Raji (cell line): ENCODE results near the gene SSX2IP.

Experiments used
- POLR2A ChIP-seq: IDR thresholded peaks from 2 replicates; pipeline ENCODE4 v1.6.1; 2011; ENCODE audit warnings: low read depth, low read length, control low read depth; ENCODE audit not compliant: insufficient read depth

Gene SSX2IP

GRCh38 chr1:84719543-84720217 is 29.4 kb upstream of the SSX2IP start:
- TF ChIP-seq POLR2A = no peak

DNA sequence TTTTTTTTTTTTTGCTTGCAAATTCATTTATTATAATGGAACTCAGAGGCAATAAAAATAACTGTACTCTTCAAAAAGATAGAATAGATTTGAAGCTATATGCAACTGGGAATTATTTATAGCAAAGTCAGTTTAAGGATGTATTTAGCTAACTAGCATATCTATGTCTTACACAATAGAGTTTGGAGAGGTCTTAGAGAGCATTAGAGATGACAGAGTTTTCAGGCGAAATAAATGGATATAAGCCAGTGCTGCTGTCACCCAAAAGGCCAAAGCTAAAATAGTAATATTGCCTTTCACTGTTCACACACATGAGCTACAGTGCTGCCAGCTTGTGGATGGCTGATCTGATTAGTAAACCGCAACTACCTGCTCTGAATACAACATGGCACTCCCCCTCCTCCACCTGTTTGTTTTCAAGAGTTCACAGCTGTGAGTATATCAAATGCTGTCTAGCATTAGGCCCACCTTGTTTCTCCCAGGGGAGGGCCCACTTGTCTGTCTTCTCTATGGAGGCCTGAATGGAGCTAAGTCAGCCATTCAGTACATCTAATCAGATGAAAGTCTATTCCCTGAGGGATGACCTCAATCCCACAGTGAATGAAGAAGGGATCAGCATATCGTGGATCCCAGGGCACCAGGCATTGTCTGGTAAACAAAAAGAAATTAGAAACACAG is 25.2 kb upstream of the SSX2IP start:
- no peak for TF ChIP-seq POLR2A

DNA sequence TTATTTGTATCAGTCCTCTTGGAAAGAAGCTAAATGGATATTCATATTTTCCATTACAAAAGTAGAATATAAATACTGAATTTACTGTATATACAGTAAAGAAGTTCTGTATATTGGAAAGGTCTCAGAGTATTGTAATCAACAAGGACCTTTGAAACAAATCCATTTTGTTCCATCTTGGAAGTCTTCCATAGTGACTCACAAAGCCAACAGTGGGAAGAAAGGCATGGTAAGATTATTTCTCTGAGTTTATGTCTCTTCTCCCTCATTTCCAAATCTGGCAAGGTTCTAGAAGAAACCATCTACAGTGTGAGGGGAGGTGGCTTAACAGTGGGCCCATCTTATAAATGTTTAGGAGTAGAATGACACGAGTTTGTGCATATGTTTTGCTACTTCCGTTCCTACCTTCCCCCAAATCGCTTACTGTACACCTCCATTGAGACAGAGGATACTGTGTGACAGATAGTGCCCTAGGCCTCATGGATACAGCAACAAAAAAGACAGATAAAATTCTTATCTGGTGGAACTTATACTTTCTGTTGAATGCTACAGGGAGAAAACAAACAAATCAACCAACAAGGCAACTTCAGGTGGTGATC is 22.1 kb upstream of the SSX2IP start:
- TF ChIP-seq POLR2A = no peak

DNA sequence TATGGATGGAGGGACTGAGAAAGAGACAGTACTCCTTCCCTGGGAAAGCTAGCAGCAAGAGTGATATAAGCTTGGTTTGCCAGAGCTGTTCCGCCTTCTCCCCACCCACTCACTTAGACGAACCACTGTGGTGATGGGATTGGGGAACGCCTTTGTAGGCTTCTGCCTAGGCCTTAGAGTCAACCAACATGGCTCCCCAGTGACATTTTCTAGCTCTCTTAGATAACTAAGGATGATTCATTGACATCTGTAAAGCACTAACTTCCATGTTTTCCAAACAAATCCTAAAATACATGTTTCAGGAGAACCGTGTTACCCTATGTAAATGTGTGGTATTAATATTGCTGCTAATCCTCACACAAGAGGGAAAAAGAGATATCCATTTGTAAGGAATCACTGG is 21.6 kb upstream of the SSX2IP start:
- no peak for TF ChIP-seq POLR2A

DNA sequence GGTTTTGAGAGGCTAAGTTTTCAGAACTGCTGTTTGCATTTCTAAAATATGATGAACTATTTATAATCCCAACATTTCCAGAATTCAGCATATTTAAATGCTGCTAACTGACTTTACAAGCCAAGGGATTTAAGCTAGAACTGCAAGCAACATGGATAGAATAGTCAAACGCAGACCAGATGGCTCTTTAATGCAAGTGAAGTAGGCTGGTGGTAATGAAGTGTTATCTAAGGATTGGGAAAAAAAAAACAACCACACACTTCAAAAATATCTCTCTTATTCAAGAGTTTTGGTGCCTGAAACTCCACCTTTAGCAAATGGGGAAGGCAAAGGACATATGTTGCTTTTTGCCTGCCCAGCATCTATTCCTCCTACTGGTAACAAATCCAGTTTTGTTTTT is 20.9 kb upstream of the SSX2IP start:
- no peak for TF ChIP-seq POLR2A

DNA sequence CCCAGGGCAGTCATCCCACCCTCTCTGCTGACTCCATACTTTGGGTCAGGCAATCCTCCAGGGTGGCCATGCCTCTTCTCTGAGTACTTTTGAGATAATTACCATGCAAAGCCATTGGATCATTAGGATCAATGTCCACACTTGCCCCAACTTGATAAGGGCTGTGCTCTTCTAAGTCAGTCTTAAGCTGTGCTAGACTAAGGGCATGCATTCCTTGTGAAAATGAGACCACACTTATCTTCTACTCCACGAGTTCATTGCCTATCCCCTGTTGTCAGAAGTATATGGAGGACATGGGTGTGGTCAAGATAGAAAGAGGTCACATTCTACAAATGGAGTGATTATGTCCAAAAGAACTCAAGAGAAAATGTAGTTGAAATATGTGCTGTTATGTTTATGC is 18.9 kb upstream of the SSX2IP start:
- TF ChIP-seq POLR2A = no peak

GRCh38 chr1:84708031-84708430 is 17.8 kb upstream of the SSX2IP start:
- no peak for TF ChIP-seq POLR2A

- TF ChIP-seq POLR2A = no peak
Measured at GRCh38 chr1:84705513-84705912, 15.3 kb upstream of the SSX2IP start.

GRCh38 chr1:84704872-84705417 is 14.7 kb upstream of the SSX2IP start:
- no peak for TF ChIP-seq POLR2A

DNA sequence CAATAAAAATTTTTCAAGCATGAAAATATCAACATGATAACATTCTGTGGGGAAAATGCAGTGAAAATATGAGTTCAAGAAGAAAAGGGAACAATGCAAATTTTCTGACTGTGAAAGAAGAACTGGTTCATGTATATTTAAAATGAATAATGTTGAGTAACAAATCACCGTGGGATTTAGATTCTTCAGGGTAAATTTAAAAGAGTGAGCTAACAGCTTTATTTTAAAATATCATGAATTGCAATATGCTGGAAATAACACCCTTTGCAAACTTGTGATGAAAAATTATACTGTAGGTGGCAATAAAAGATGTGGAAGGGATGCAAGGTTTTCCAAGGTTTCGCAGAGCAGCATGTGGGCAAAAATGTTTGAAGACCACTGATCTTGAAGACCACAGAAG is 13.2 kb upstream of the SSX2IP start:
- TF ChIP-seq POLR2A = no peak

DNA sequence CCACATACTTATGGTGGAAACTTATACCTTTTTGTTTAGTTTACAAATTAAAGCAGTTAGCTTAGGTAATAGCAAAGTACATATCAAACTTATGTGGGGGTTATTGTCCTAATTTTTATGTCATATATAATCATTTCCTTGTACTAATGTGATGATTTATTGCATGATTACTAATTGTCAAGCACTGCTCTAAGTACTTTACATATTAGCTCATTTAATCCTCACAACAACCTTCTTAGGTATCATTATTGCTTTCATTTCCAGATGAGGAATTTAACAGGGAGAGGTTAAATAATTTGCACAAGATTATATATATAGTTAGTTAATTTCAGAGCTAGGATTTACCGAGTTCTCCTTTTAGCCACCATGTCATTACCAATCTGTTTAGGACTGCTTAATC is 11.9 kb upstream of the SSX2IP start:
- TF ChIP-seq POLR2A = no peak

DNA sequence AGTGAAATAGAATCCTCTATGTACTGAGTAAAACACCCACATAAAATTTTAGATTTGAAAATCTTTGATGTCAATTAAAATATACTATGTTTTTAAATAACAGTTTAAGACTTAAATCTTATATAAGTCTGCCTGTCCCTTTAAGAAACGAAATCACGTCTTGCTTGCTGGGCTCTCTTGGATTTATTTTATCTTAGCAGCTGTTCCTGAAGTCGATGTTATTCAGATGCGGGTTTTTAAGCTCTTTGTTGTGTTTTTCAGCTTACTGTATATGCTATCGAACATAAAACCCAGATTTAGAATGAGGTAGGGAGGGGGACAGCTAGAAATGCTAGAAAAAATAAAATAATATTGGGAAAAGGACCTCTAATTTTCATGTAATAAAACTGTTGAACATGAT is 11.1 kb upstream of the SSX2IP start:
- TF ChIP-seq POLR2A = no peak

DNA sequence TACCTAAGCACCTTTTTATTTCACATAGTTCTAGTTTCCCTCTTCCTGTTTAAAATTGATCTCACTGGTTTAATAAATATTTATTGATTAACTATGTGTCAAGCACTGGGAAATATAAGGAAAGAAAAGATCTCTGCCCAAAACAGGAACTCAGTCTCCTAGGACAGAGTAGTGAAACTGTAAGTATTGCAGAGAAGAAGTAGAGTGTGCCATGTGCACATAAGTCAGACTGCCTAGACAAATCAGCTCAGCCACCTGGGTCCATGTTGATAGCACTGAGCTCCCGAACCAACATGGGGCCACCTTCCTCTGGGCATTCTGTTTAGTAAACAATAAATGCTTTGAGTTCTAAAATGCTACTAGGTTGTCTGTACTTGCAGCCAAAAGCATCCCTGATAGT is 9.8 kb upstream of the SSX2IP start:
- TF ChIP-seq POLR2A = peak; percentile 36; the same call in 1 of the 2 replicates

- TF ChIP-seq POLR2A = no peak
Measured at GRCh38 chr1:84698151-84699110, 8.2 kb upstream of the SSX2IP start.

DNA sequence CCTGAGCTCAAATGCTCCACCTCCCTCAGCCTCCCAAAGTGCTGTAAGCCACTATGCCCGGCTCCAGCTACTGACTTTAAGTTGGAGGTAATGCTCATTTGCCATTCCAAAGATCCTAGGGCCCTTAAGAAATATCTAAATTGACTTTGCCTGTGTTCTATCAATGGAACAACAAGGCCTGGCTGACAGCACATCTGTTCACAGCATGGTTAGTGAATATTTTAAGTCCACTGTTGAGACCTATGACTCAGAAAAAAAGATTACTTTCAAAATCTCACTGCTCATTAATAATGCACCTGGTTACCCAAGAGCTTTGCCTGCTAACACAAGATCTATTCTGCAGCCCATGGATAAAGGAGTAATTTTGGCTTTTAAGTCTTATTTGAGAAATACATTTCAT is 3.5 kb upstream of the SSX2IP start:
- no peak for TF ChIP-seq POLR2A
